D721Med (cell line): ENCODE results near the gene PA2G4.

Source experiments
- DNase-seq: peaks from one replicate; pipeline ENCODE4 v3.0.0; 2011; ENCODE audit warnings: low spot score; ENCODE audit not compliant: insufficient read length
- FAIRE-seq: peaks from 2 replicates; lab custom pipeline; 2011; peaks lifted over from hg19 to GRCh38; lab: Jason Lieb, UNC
- CTCF ChIP-seq: IDR thresholded peaks from 2 replicates; pipeline ENCODE4 v1.5.1; 2012; ENCODE audit warnings: mild to moderate bottlenecking, control low read depth; ENCODE audit not compliant: insufficient read depth; ENCODE audit errors: missing control alignments

Gene PA2G4

GRCh38 chr12:56126732-56127239 is 22.4 kb downstream of the PA2G4 start:
- FAIRE-seq = no peak
- TF ChIP-seq CTCF = no peak
- no peak for DNase-seq

DNA sequence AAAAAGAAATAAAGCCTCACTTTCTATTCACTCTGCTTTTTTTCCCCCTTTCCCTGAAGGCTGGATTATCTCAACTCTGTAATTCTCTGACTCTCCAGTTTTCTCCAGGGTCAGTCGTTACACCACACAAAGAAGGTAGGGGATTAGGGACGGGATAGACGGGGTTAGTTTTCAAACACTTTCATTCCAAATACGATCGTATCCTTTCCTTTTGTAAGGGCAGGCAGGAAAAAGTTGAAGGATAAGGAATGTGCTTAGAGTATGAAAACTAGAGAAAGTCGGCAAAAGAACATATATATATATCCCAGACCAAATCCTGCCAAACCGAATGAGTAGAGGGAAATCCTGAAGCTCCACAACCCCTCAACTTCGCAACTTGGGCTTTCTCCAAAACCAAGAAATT is 23.1 kb downstream of the PA2G4 start:
- DNase-seq (no peak), FAIRE-seq (no peak)
- TF ChIP-seq CTCF = no peak

GRCh38 chr12:56127888-56128669 is 23.7 kb downstream of the PA2G4 start, which contains the start of gene ESYT1:
Gene ESYT1 (plus strand): TSS chr12:56128267. CDS start chr12:56128320, 53 bp downstream.
- FAIRE-seq = no peak
- DNase-seq = peak; percentile 78
- TF ChIP-seq CTCF = no peak

- FAIRE-seq = no peak
- no peak for DNase-seq
- no peak for TF ChIP-seq CTCF
These were observed 24.4 kb downstream of the PA2G4 start for GRCh38 chr12:56128670-56129205.

GRCh38 chr12:56129206-56129941 is 25.0 kb downstream of the PA2G4 start:
- no peak for TF ChIP-seq CTCF
- FAIRE-seq (no peak), DNase-seq (no peak)

GRCh38 chr12:56129942-56130495 is 25.7 kb downstream of the PA2G4 start:
- DNase-seq = no peak
- no peak for TF ChIP-seq CTCF
- no peak for FAIRE-seq
